Adrenal gland (tissue), 5 donors: ENCODE data around the gene VPS26B.

Experiments
- CTCF ChIP-seq, 6 experiments: fragments of 450-650 bp in 4 of 6; fragments of 200-600 bp in 2 of 6; sonication (generic) in 1 of 6; IDR thresholded peaks; 1 replicate in 5 of 6; 2 replicates in 1 of 6; pipeline versions ENCODE4 v1.5.1 to v1.8.0; 2016 to 2021; ENCODE audit warnings: antibody characterized with exemption in 6 of 6, mild to moderate bottlenecking in 2 of 6, moderate library complexity in 1 of 6
- POLR2A ChIP-seq, 2 donors: fragments of 450-650 bp; IDR thresholded peaks; one replicate each; pipeline ENCODE4 v1.6.1; 2017; ENCODE audit warnings: antibody characterized with exemption in 2 of 2, mild to moderate bottlenecking in 2 of 2, moderate library complexity in 1 of 2
- donor health status: DM: no; HTN: no; CAD: no.

DNA sequence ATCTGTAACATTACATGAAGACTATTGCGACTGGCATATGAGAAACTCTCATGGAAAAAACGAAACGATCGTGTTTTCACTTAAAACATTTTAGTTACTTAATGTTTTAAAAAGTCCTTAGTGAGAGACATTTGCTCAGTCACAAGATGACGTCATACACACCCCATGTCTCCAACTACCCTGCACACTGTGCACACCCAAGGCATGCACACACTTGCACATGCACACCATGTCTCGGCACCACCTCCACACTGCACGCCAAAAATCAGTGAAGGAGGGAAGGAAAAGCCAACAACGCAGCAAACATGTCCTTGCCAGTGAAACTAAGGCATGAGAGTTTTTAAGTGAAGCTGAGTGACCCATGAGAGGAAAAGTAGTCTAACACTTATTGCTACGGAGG lies 18.7 kb upstream of the VPS26B start:
- TF ChIP-seq POLR2A (IDR thresholded peaks at IDR 0.05) (no peak), CTCF (IDR thresholded peaks at IDR 0.05) (no peak)
